RWPE1 (cell line): ENCODE results near the gene CNTNAP2.

ENCODE experiments used
- CTCF ChIA-PET: fragments of 350-600 bp; sonication (Branson Sonifier 250); formaldehyde crosslinking; extraction: SDS; loops from one replicate; lab custom pipeline; 2021; lab: Yijun Ruan, JAX
- POLR2A ChIA-PET: fragments of 400-600 bp; formaldehyde crosslinking; extraction: SDS; loops from one replicate; lab custom pipeline; 2020; ENCODE audit warnings: antibody characterized with exemption; ENCODE audit not compliant: low non-redundant PET; lab: Yijun Ruan, JAX
- DNase-seq: peaks from one replicate; pipeline ENCODE4 v3.0.0; 2012; ENCODE audit warnings: low spot score
- H3K27ac ChIP-seq: fragments of 450-650 bp; 2 replicates; pipeline ENCODE4 v1.5.1; 2017
- TF ChIP-seq, protein P1 (sequence below): fragments of 450-650 bp; conservative IDR thresholded peaks from 2 replicates; pipeline ENCODE4 v1.5.1; 2017; ENCODE audit warnings: low read depth, mild to moderate bottlenecking

CNTNAP2 gene

DNA sequence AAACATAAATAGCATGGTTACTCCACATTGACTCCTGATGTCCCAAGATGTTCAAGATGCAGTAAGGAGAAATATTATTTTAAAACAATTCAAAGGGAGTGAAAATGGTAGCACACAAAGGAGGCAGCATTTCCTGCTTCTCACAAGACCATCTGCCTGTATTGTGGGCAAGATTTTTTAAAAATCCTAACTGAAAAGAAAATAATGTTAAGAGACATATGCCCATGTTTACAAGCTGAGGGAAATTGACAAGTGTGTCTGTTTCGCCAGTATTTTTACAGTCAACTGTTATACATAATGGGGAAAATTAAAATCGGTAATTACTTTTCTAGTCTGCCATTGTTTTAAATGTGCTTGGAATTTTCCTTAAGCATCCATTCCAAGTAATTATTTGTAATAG, 1827.7 kb downstream of the CNTNAP2 start:
- TF ChIP-seq, protein P1, sequence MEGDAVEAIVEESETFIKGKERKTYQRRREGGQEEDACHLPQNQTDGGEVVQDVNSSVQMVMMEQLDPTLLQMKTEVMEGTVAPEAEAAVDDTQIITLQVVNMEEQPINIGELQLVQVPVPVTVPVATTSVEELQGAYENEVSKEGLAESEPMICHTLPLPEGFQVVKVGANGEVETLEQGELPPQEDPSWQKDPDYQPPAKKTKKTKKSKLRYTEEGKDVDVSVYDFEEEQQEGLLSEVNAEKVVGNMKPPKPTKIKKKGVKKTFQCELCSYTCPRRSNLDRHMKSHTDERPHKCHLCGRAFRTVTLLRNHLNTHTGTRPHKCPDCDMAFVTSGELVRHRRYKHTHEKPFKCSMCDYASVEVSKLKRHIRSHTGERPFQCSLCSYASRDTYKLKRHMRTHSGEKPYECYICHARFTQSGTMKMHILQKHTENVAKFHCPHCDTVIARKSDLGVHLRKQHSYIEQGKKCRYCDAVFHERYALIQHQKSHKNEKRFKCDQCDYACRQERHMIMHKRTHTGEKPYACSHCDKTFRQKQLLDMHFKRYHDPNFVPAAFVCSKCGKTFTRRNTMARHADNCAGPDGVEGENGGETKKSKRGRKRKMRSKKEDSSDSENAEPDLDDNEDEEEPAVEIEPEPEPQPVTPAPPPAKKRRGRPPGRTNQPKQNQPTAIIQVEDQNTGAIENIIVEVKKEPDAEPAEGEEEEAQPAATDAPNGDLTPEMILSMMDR, result no peak

DNA sequence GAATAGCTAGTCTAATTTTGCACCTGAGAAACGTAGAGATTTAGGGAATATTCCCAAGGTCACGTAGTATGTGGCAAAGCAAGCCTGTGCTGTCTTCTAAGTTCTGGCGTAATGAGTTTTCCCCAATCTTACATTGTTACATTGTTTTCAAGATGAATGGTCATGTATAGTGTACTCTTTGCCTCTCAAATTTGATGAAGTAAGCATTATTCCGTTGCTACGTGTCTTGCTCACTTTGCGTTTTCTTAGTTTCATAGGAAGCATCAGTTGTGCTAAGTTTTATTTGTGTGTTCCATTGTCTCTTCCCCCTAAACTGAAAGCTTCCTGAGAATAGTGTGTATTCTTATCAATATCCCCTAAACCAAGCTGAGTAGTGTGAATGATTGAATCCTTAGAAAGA, 1836.3 kb downstream of the CNTNAP2 start:
- no peak overlapping the region for H3K27ac ChIP-seq
- POLR2A ChIA-PET, result no interaction called here
- CTCF ChIA-PET, result interaction anchor here (0.6 to 0.7 kb wide), 2 partner anchors 318 to 1189 kb away, joined by 3 to 6 read pairs; no protein-coding TSS in a partner anchor
- TF ChIP-seq, protein P1, result no peak
- DNase-seq, result no peak

More for the DNA sequence above, 1827.7 kb downstream of the CNTNAP2 start:
- ChIA-PET CTCF (no interaction called here), POLR2A (no interaction called here)
- no peak for DNase-seq
- no peak overlapping the region for H3K27ac ChIP-seq

DNA sequence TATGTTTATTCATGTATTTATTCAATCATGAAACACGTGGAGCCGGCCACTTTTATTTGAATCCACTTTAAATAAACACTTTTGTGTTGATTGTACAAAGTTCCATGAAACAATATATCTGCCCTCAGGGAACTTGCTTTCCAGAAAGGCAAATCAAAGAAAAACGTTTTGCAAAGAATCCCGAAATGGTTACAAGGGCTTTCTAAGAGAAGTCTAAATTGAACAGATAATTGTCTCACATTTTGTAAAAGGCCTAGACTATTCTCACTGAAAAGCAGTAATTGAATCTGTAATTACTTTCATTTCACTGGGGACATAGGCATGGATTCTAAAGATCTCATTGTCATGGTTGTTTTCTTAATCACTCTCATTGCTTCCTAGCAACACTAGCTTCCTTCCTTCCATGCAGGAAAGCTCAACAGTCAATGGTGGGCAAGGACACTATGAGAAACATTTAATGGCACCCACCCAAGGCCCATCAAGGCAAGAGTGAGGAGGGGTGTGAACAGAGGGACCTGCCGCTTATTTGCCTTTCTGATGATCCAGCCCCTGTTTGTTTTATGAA, 1851.5 kb downstream of the CNTNAP2 start:
- TF ChIP-seq, protein P1, result no peak
- ChIA-PET CTCF (interaction anchor here (0.6 kb wide), 1 partner anchor 929 kb away, joined by 4 read pairs; no protein-coding TSS in a partner anchor), POLR2A (no interaction called here)
- DNase-seq, result no peak
- no peak overlapping the region for H3K27ac ChIP-seq

DNA sequence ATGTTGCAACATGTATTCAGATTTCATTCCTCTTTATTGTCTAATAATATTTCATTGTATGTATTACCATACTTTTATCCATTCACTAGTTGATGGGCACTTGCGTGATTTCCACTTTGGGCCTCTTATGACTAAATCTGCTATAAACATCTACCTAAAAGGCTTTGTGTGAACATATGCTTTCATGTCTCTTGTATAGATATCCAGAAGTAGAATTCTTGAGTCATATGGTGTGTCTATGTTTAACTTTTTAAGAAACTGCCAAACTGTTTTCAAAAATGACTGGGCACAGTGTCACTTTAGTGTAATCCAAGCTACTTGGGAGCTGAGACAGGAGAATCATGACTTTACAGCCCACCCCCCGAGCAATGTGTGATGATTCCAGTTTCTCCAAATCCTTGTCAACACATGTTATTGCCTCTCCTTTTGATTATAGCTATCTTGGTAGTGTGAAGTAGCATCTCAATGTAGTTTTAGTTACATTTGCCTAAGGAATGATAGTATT, 1855.1 kb downstream of the CNTNAP2 start:
- CTCF ChIA-PET, result interaction anchor here (0.5 kb wide), 1 partner anchor 150 kb away, joined by 3 read pairs; no protein-coding TSS in a partner anchor
- DNase-seq, result no peak
- TF ChIP-seq, protein P1, result no peak
- no peak overlapping the region for H3K27ac ChIP-seq
- POLR2A ChIA-PET, result no interaction called here

DNA sequence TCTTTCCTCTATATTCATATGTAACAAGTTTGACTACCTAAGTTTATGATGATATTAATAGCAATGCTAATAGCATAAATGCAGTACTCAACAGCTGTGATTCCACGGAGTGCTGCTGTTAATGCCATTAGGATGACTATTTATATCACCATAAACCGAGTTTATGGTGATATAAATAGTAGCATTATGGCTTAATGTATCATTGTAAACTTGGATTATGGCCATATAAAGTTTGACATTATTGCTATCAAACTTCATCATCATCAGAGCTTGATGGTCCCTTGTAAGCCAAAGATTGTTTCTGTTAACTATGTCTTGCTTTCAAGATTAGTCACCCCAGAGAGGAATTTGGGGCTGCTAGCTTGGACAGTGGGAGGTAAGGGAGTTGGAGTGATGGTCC, 1861.6 kb downstream of the CNTNAP2 start:
- ChIA-PET POLR2A (no interaction called here), CTCF (no interaction called here)
- TF ChIP-seq, protein P1, result no peak
- DNase-seq, result no peak
- no peak overlapping the region for H3K27ac ChIP-seq

DNA sequence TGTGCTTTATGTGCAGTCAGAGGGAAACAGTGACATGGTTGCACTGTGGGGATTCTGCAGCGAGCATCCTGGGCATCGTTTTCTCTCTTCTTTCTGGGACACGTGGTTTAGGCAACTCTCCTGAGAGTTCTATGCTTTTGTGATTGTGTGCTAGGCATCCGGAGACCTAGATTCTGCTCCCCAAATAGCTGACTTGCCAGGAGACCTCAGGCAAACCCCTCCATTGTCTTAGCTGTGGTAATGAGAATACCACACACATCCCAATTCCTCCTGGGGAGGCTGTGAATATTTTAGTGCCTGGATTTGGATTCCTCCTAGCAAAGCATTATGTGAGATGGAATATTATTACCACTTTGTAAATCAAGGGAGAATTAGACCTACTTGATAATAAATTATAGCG, 1862.0 kb downstream of the CNTNAP2 start:
- TF ChIP-seq, protein P1, result no peak
- CTCF ChIA-PET, result no interaction called here
- DNase-seq, result no peak
- no peak overlapping the region for H3K27ac ChIP-seq
- POLR2A ChIA-PET, result no interaction called here
